NCI-H2196 (cell line): ENCODE data around the gene MYH6.
"Not testable (repeated sequence)": the region's sequence is repeated elsewhere in the genome, so short reads cannot be mapped to it uniquely, and the experiment has no call there.

Experiments used
- DNase-seq: peaks from one replicate; lab custom pipeline; 2025; ENCODE audit not compliant: unreplicated experiment; lab: John Stamatoyannopoulos, UW

MYH6 gene

GRCh38 chr14:23415821-23416778, 8.0 kb upstream of the MYH6 start:
- no peak for DNase-seq

- DNase-seq: no peak
These were observed 7.1 kb upstream of the MYH6 start for GRCh38 chr14:23414906-23415820.

- no peak for DNase-seq
These were observed 6.2 kb upstream of the MYH6 start for GRCh38 chr14:23414254-23414653.

- no peak for DNase-seq
These were observed 5.6 kb upstream of the MYH6 start for GRCh38 chr14:23413681-23414080.

GRCh38 chr14:23411563-23412525, 3.8 kb upstream of the MYH6 start:
- no peak for DNase-seq

GRCh38 chr14:23409966-23410635, 2.0 kb upstream of the MYH6 start:
- no peak for DNase-seq

GRCh38 chr14:23409475-23409874, 1.4 kb upstream of the MYH6 start:
- DNase-seq: no peak

GRCh38 chr14:23408307-23408630, 196 bp upstream of the MYH6 start:
- no peak for DNase-seq

- no peak for DNase-seq
These were observed 1.2 kb downstream of the MYH6 start for GRCh38 chr14:23406725-23407355.

- DNase-seq: peak; percentile 37
These were observed 1.8 kb downstream of the MYH6 start for GRCh38 chr14:23406244-23406643.

GRCh38 chr14:23405516-23406025, 2.5 kb downstream of the MYH6 start:
- no peak for DNase-seq

GRCh38 chr14:23405096-23405495, 3.0 kb downstream of the MYH6 start:
- DNase-seq: no peak

GRCh38 chr14:23404331-23404900, 3.7 kb downstream of the MYH6 start:
- no peak for DNase-seq

- DNase-seq: no peak
These were observed 4.2 kb downstream of the MYH6 start for GRCh38 chr14:23403908-23404307.

GRCh38 chr14:23403139-23403438, 5.0 kb downstream of the MYH6 start:
- DNase-seq: no peak

- no peak for DNase-seq
These were observed 5.6 kb downstream of the MYH6 start for GRCh38 chr14:23402296-23403138.

GRCh38 chr14:23401291-23401690, 6.8 kb downstream of the MYH6 start:
- DNase-seq: no peak

- DNase-seq: not testable (repeated sequence)
These were observed 7.5 kb downstream of the MYH6 start for GRCh38 chr14:23400496-23401149.
